IMR-90 (cell line): ENCODE results near the gene LATS2. TPM values are rescaled to one million over a fixed set of nuclear protein-coding genes. Genes with fewer than 3 reads are reported as not detected.

Source experiments
- ATAC-seq: fragments of 200-7000 bp; cut with Tn5 transposase; 2 replicates; pipeline ENCODE4 v1.9.1; 2020; ENCODE audit warnings: low read depth, mild to moderate bottlenecking, moderate library complexity
- BruUV-seq: library from RNA; stranded (reverse); fragments of 400-500 nt; replicated peaks from 2 replicates; lab custom pipeline; 2021; lab: Mats Ljungman, UMichigan
- CTCF ChIA-PET: fragments of 300-600 bp; formaldehyde crosslinking; extraction: SDS; loops from one replicate; lab custom pipeline; 2021; ENCODE audit warnings: antibody characterized with exemption; lab: Yijun Ruan, JAX
- POLR2A ChIA-PET: fragments of 300-600 bp; sonication (Branson Sonifier 250); formaldehyde crosslinking; loops from one replicate; lab custom pipeline; 2022; ENCODE audit warnings: antibody characterized with exemption; ENCODE audit not compliant: unreplicated experiment; lab: Charles Lee
- DNase-seq: peaks from one replicate; pipeline ENCODE4 v3.0.0; 2013
- H2AFZ ChIP-seq: replicated peaks from 2 replicates; pipeline ENCODE3; 2013; ENCODE audit warnings: low read length, mild to moderate bottlenecking; ENCODE audit not compliant: poor library complexity
- H2AK5ac ChIP-seq: 2 replicates; pipeline ENCODE4 v1.6.1; 2013; ENCODE audit warnings: low read depth, low read length, inconsistent platforms
- H2AK9ac ChIP-seq: replicated peaks from 2 replicates; pipeline ENCODE3; 2013; ENCODE audit warnings: mild to moderate bottlenecking, low read depth, low read length, moderate library complexity; ENCODE audit not compliant: poor library complexity
- H2BK120ac ChIP-seq: 2 replicates; pipeline ENCODE4 v1.6.1; 2013; ENCODE audit warnings: low read depth, low read length, inconsistent platforms
- H2BK15ac ChIP-seq: 3 replicates; pipeline ENCODE4 v1.6.1; 2013; ENCODE audit warnings: low read depth, low read length, inconsistent platforms
- H2BK20ac ChIP-seq: 2 replicates; pipeline ENCODE4 v1.6.1; 2013; ENCODE audit warnings: low read depth, mild to moderate bottlenecking, inconsistent platforms, low read length, moderate library complexity
- H2BK5ac ChIP-seq: 2 replicates; pipeline ENCODE4 v1.6.1; 2013; ENCODE audit warnings: mild to moderate bottlenecking, low read depth, low read length, inconsistent platforms; ENCODE audit not compliant: poor library complexity, severe bottlenecking
- H3K14ac ChIP-seq: replicated peaks from 2 replicates; pipeline ENCODE4 v1.6.1; 2013; ENCODE audit warnings: low read depth, low read length, inconsistent platforms
- H3K18ac ChIP-seq: 2 replicates; pipeline ENCODE4 v1.6.1; 2013; ENCODE audit warnings: low read depth, low read length, control low read depth
- H3K23ac ChIP-seq: 2 replicates; pipeline ENCODE4 v1.6.1; 2013; ENCODE audit warnings: low read depth, low read length, inconsistent platforms
- H3K27ac ChIP-seq: 2 replicates; pipeline ENCODE4 v1.5.1; 2013; ENCODE audit warnings: mild to moderate bottlenecking, control low read depth, low read length; ENCODE audit not compliant: insufficient read depth
- H3K27me3 ChIP-seq: 2 replicates; pipeline ENCODE4 v1.6.1; 2013; ENCODE audit warnings: low read length; ENCODE audit not compliant: control insufficient read depth, insufficient read depth
- H3K36me3 ChIP-seq: 2 replicates; pipeline ENCODE4 v1.6.1; 2013; ENCODE audit warnings: low read length, mixed read lengths; ENCODE audit not compliant: control insufficient read depth, insufficient read depth
- H3K4ac ChIP-seq: 2 replicates; pipeline ENCODE4 v1.6.1; 2013; ENCODE audit warnings: low read depth, low read length, inconsistent platforms
- H3K4me1 ChIP-seq: 2 replicates; pipeline ENCODE4 v1.6.1; 2013; ENCODE audit warnings: low read length, mixed read lengths; ENCODE audit not compliant: control insufficient read depth, insufficient read depth
- H3K4me2 ChIP-seq: 2 replicates; pipeline ENCODE4 v1.6.1; 2013; ENCODE audit warnings: low read depth, mild to moderate bottlenecking, control low read depth, low read length, moderate library complexity
- H3K4me3 ChIP-seq: 2 replicates; pipeline ENCODE4 v1.5.1; 2013; ENCODE audit warnings: low read depth, mild to moderate bottlenecking, control low read depth, low read length, moderate library complexity; ENCODE audit not compliant: insufficient read depth
- H3K56ac ChIP-seq: 2 replicates; pipeline ENCODE4 v1.6.1; 2013; ENCODE audit warnings: low read length, inconsistent platforms; ENCODE audit not compliant: insufficient read depth; ENCODE audit errors: extremely low read depth
- H3K79me1 ChIP-seq, 2 experiments: 2 replicates each; pipeline ENCODE4 v1.6.1; 2013; ENCODE audit warnings: low read length in 2 of 2, inconsistent platforms in 1 of 2, low read depth in 1 of 2
- H3K9ac ChIP-seq: 2 replicates; pipeline ENCODE4 v1.6.1; 2013; ENCODE audit warnings: low read depth, low read length, control low read depth
- H3K9me1 ChIP-seq: 2 replicates; pipeline ENCODE4 v1.6.1; 2013; ENCODE audit warnings: low read length, inconsistent platforms; ENCODE audit not compliant: insufficient read depth
- H3K9me3 ChIP-seq: 2 replicates; pipeline ENCODE4 v1.6.1; 2013; ENCODE audit warnings: low read length; ENCODE audit not compliant: control insufficient read depth, insufficient read depth
- H4K20me1 ChIP-seq: 2 replicates; pipeline ENCODE4 v1.6.1; 2013; ENCODE audit warnings: low read length, inconsistent platforms; ENCODE audit not compliant: insufficient read depth
- H4K5ac ChIP-seq: 2 replicates; pipeline ENCODE4 v1.6.1; 2013; ENCODE audit warnings: mild to moderate bottlenecking, low read depth, low read length, control low read depth
- H4K8ac ChIP-seq, 2 experiments: 2 replicates each; pipeline ENCODE4 v1.6.1; 2013; ENCODE audit warnings: low read depth in 2 of 2, low read length in 2 of 2, control low read depth in 1 of 2, inconsistent platforms in 1 of 2
- H4K91ac ChIP-seq: 2 replicates; pipeline ENCODE4 v1.6.1; 2013; ENCODE audit warnings: low read depth, low read length, inconsistent platforms; ENCODE audit not compliant: insufficient read depth
- BHLHE40 ChIP-seq: fragments of 150-350 bp; IDR thresholded peaks from 2 replicates; pipeline ENCODE4 v1.6.1; 2016; ENCODE audit warnings: mild to moderate bottlenecking, low read depth, low read length
- CEBPB ChIP-seq: IDR thresholded peaks from 2 replicates; pipeline ENCODE4 v1.6.1; 2012; ENCODE audit warnings: low read depth, low read length, improper control_type of control experiment
- CHD1 ChIP-seq: IDR thresholded peaks from 2 replicates; pipeline ENCODE4 v1.6.1; 2012; ENCODE audit warnings: low read depth, low read length, improper control_type of control experiment
- ELK1 ChIP-seq: fragments of 150-350 bp; IDR thresholded peaks from 2 replicates; pipeline ENCODE4 v1.6.1; 2016; ENCODE audit warnings: low read depth, mild to moderate bottlenecking, low read length, moderate library complexity, borderline replicate concordance
- FOS ChIP-seq: fragments of 150-350 bp; IDR thresholded peaks from 2 replicates; pipeline ENCODE4 v1.6.1; 2016; ENCODE audit warnings: low read depth, low read length
- MAFK ChIP-seq: IDR thresholded peaks from 2 replicates; pipeline ENCODE4 v1.6.1; 2012; ENCODE audit warnings: low read depth, low read length, improper control_type of control experiment
- MAZ ChIP-seq: IDR thresholded peaks from 2 replicates; pipeline ENCODE4 v1.6.1; 2012; ENCODE audit warnings: low read depth, mild to moderate bottlenecking, low read length, improper control_type of control experiment, moderate library complexity, borderline replicate concordance
- MXI1 ChIP-seq: IDR thresholded peaks from 2 replicates; pipeline ENCODE4 v1.6.1; 2012; ENCODE audit warnings: low read depth, mild to moderate bottlenecking, low read length, moderate library complexity, borderline replicate concordance
- NFE2L2 ChIP-seq: fragments of 150-350 bp; IDR thresholded peaks from 2 replicates; pipeline ENCODE4 v1.6.1; 2016; ENCODE audit warnings: low read depth, mild to moderate bottlenecking, low read length
- POLR2A ChIP-seq: IDR thresholded peaks from 2 replicates; pipeline ENCODE4 v1.6.1; 2012; ENCODE audit warnings: mild to moderate bottlenecking, low read depth, low read length
- RAD21 ChIP-seq: IDR thresholded peaks from 2 replicates; pipeline ENCODE4 v1.6.1; 2012; ENCODE audit warnings: low read length, improper control_type of control experiment
- RCOR1 ChIP-seq: IDR thresholded peaks from 2 replicates; pipeline ENCODE4 v1.6.1; 2012; ENCODE audit warnings: mild to moderate bottlenecking, low read length, improper control_type of control experiment; ENCODE audit not compliant: insufficient replicate concordance
- RFX5 ChIP-seq: IDR thresholded peaks from 2 replicates; pipeline ENCODE4 v1.8.0; 2012; ENCODE audit warnings: low read depth, mild to moderate bottlenecking, low read length, moderate library complexity
- SMC3 ChIP-seq: fragments of 150-350 bp; IDR thresholded peaks from 2 replicates; pipeline ENCODE4 v1.6.1; 2016; ENCODE audit warnings: low read depth, mild to moderate bottlenecking, antibody characterized with exemption, low read length, moderate library complexity
- WGBS, 2 experiments: methylation state at CpG; one replicate each; pipeline versions ENCODE4 v1.1.5 to v1.1.7; 2013; ENCODE audit warnings: missing lambda C conversion rate in 2 of 2; ENCODE audit not compliant: insufficient read length in 1 of 2; ENCODE audit errors: extremely low coverage in 2 of 2; 5-methylcytosine and 5-hydroxymethylcytosine counted together
- dilution Hi-C: fragments of 300-500 bp; cut with HindIII; formaldehyde crosslinking; loops from one replicate; pipeline ENCODE4 v1.14.3; 2018; ENCODE audit warnings: low sequenced_read_pairs; ENCODE audit not compliant: unreplicated experiment
- in situ Hi-C: fragments of 300-500 bp; cut with MboI; formaldehyde crosslinking; loops from 3 replicates; pipeline ENCODE4 v1.14.3; 2019; ENCODE audit warnings: low sequenced_read_pairs, inconsistent platforms, mixed read lengths
- intact Hi-C: fragments of 100-400 bp; cut with micrococcal nuclease; formaldehyde crosslinking; loops from 2 replicates; pipeline ENCODE4 v1.10.0; 2022
- polyA plus RNA-seq, 3 experiments: library from polyadenylated mRNA; depleted of rRNA; stranded (reverse); fragments of >200 nt; gene quantifications; 2 replicates each; pipeline ENCODE4 v1.2.3, GENCODE V29; 2012; ENCODE audit warnings: low replicate concordance in 1 of 3
- total RNA-seq: library from RNA; depleted of rRNA; stranded (reverse); fragments of >200 nt; gene quantifications from 2 replicates; pipeline ENCODE4 v1.2.3, GENCODE V29; 2012
- TF ChIP-seq, protein P1 (sequence below): conservative IDR thresholded peaks from 2 replicates; pipeline ENCODE4 v1.5.1; 2012; ENCODE audit warnings: mild to moderate bottlenecking, low read depth, low read length, improper control_type of control experiment
- TF ChIP-seq, protein P2 (sequence below): fragments of 150-350 bp; IDR thresholded peaks from 2 replicates; pipeline ENCODE4 v1.6.1; 2017; ENCODE audit warnings: mild to moderate bottlenecking, antibody characterized with exemption, low read length, low read depth

LATS2 gene
- total and polyA plus RNA-seq, 2 of the 4 experiments (the other 2 are of a cell fraction): 12.7 to 22.4 TPM

DNA sequence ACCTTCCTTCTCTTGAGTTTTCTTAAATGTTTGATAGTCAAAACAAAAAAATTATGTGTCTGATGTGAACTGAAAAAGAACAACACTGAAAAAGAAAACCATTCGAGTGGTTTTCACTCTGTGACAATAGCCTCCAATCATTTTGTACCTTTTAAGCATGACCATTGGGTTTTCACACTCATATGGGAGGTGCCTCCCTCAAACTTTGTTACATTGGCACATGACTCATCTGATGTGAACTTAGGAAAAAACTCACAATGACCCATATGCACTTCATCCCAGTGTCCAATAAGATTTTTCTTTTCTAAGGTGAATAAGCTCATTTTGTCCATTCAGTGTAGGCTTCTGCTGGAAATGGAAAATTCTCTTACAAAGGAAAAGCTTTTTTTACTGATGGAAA is 92.2 kb downstream of the LATS2 start:
- H2AFZ ChIP-seq: no peak overlapping the region
- H4K8ac ChIP-seq: no peak overlapping the region
- no peak overlapping the region for H3K18ac ChIP-seq
- no peak overlapping the region for H2BK120ac ChIP-seq
- no peak overlapping the region for H2BK5ac ChIP-seq
- no peak overlapping the region for H2BK15ac ChIP-seq
- peak; percentile 68 for DNase-seq
- H3K23ac ChIP-seq: no peak overlapping the region
- no peak overlapping the region for H3K14ac ChIP-seq
- ChIA-PET POLR2A (no interaction called here), CTCF (no interaction called here)
- dilution Hi-C loops: no loop called here
- peaks cover 9% of the 10 kb centered on the region; the same call in 1 of the 2 replicates for H4K20me1 ChIP-seq
- H3K4me1 ChIP-seq: peaks cover 2% of the 10 kb centered on the region
- H3K27ac ChIP-seq: no peak overlapping the region
- no peaks in the 10 kb centered on the region for H3K9me3 ChIP-seq
- peak; percentile 52 for ATAC-seq
- BruUV-seq: no TSS peak
- TF ChIP-seq MAFK: no peak
- TF ChIP-seq RFX5: no peak
- no peak for TF ChIP-seq BHLHE40
- TF ChIP-seq, protein P1, sequence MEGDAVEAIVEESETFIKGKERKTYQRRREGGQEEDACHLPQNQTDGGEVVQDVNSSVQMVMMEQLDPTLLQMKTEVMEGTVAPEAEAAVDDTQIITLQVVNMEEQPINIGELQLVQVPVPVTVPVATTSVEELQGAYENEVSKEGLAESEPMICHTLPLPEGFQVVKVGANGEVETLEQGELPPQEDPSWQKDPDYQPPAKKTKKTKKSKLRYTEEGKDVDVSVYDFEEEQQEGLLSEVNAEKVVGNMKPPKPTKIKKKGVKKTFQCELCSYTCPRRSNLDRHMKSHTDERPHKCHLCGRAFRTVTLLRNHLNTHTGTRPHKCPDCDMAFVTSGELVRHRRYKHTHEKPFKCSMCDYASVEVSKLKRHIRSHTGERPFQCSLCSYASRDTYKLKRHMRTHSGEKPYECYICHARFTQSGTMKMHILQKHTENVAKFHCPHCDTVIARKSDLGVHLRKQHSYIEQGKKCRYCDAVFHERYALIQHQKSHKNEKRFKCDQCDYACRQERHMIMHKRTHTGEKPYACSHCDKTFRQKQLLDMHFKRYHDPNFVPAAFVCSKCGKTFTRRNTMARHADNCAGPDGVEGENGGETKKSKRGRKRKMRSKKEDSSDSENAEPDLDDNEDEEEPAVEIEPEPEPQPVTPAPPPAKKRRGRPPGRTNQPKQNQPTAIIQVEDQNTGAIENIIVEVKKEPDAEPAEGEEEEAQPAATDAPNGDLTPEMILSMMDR: no peak
- no peak for TF ChIP-seq NFE2L2
- TF ChIP-seq RAD21: no peak
- TF ChIP-seq SMC3: no peak
- TF ChIP-seq FOS: no peak
- no peak for TF ChIP-seq MAZ
- TF ChIP-seq, protein P2, sequence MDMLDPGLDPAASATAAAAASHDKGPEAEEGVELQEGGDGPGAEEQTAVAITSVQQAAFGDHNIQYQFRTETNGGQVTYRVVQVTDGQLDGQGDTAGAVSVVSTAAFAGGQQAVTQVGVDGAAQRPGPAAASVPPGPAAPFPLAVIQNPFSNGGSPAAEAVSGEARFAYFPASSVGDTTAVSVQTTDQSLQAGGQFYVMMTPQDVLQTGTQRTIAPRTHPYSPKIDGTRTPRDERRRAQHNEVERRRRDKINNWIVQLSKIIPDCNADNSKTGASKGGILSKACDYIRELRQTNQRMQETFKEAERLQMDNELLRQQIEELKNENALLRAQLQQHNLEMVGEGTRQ: no peak
- no peak for TF ChIP-seq ELK1
- TF ChIP-seq CHD1: no peak
- TF ChIP-seq RCOR1: no peak
- no peak for TF ChIP-seq POLR2A
- TF ChIP-seq MXI1: no peak
- TF ChIP-seq CEBPB: no peak
- no peak overlapping the region for H3K56ac ChIP-seq
- WGBS, 2 experiments: no CpG with 5 or more reads among the region's 1 CpG
- no peak overlapping the region for H2BK20ac ChIP-seq
- H3K9me1 ChIP-seq: peaks cover 5% of the 10 kb centered on the region
- in situ Hi-C loops: no loop called here
- H3K79me1 ChIP-seq: peaks cover 12 to 23% of the 10 kb centered on the region in 2 experiments
- no peak overlapping the region for H4K5ac ChIP-seq
- no peak overlapping the region for H2AK9ac ChIP-seq
- no peaks in the 10 kb centered on the region for H3K27me3 ChIP-seq
- H4K91ac ChIP-seq: no peak overlapping the region
- no peak overlapping the region for H3K4ac ChIP-seq
- no peak overlapping the region for H3K4me3 ChIP-seq
- intact Hi-C loops: no loop called here
- no peak overlapping the region for H3K4me2 ChIP-seq
- H3K9ac ChIP-seq: no peak overlapping the region
- peaks cover 8% of the 10 kb centered on the region for H3K36me3 ChIP-seq
- no peak overlapping the region for H2AK5ac ChIP-seq
